HG02943 (cell line): ENCODE data around the gene LURAP1L.
"Not testable (repeated sequence)": the region's sequence is repeated elsewhere in the genome, so short reads cannot be mapped to it uniquely, and the experiment has no call there.

Experiments
- ATAC-seq: cut with Tn5 transposase; IDR thresholded peaks from one replicate; pipeline ENCODE4 v1.9.1; 2021; ENCODE audit warnings: mild to moderate bottlenecking, low read depth, moderate library complexity; ENCODE audit not compliant: unreplicated experiment

The LURAP1L gene

DNA sequence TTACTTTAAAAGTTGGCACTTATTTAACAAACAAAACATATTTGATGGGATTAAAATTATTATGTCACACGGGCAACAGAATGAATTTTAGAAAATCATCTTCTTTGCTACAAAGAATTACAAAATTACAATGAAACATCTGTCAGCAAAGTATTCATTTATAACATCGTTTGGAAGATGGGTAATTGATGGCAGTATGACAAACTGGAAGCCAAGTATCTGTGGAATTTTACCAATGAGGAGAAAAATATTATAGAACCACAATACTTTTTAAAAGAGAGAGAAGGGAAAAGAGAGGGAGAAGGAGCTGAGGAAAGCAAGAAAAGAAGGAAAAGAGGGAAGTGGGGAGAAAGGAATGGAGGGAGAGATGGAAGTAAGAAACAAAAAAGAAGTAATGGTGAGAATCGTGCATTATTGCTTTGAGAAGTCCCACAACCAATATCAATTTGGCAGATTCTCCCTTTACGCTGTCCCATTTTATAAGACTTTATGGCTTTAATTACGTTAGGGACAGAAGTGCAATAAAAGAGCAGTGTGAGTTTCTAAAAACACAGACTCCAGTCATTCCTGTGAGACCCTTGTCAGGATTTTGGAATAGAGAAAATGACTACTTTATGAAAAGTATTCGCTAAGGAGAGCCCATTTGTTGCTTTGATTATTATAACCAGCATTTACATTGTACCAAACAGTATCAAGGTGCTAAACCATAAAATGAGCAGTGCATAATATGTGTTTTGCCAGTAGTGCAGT lies 76.7 kb downstream of the LURAP1L start:
- ATAC-seq = no peak

- no peak for ATAC-seq
Observed at GRCh38 chr9:12853051-12853450, 78.2 kb downstream of the LURAP1L start.

GRCh38 chr9:12854221-12854620 lies 79.4 kb downstream of the LURAP1L start:
- no peak for ATAC-seq

- ATAC-seq = no peak
Observed at GRCh38 chr9:12855066-12855465, 80.2 kb downstream of the LURAP1L start.

DNA sequence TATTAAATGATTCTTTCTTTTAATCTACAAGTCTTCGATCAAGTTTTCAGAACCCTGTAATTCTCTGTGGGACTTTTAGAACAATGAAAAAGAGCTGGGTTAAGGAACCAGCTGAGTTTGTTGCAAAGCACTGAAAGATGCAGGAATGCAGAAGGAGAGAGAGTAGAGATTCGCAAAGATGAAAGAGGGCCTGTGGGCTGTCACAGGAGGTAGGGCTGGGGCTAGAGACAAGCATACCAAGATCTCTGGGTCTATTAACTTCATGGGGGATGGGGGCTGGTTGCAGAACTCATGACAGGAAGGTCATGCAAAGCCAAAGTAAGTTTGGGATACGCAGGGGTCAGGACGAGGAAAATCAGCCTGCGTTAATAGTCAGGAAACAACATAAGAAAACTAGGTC lies 81.8 kb downstream of the LURAP1L start:
- ATAC-seq = no peak

GRCh38 chr9:12859704-12860251 lies 85.0 kb downstream of the LURAP1L start:
- no peak for ATAC-seq

DNA sequence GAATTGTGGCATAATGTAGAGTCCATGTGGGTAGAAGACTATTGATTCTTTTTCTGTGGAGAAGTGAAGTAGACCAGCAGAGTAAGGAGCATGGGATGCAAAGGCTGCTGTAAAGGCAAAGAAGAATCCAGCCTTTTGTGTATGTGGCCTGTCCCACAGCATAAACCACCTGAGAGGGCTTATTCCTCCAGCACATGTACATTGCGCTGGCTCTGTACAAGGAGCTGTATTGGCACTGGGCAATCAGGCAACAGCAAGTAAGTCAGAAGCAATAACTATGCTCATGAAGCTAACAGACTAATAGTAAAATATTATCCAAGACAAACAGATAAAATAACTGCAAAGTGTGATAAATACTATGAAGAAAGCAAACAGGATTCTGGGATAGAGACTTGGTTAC lies 86.2 kb downstream of the LURAP1L start:
- ATAC-seq = no peak

DNA sequence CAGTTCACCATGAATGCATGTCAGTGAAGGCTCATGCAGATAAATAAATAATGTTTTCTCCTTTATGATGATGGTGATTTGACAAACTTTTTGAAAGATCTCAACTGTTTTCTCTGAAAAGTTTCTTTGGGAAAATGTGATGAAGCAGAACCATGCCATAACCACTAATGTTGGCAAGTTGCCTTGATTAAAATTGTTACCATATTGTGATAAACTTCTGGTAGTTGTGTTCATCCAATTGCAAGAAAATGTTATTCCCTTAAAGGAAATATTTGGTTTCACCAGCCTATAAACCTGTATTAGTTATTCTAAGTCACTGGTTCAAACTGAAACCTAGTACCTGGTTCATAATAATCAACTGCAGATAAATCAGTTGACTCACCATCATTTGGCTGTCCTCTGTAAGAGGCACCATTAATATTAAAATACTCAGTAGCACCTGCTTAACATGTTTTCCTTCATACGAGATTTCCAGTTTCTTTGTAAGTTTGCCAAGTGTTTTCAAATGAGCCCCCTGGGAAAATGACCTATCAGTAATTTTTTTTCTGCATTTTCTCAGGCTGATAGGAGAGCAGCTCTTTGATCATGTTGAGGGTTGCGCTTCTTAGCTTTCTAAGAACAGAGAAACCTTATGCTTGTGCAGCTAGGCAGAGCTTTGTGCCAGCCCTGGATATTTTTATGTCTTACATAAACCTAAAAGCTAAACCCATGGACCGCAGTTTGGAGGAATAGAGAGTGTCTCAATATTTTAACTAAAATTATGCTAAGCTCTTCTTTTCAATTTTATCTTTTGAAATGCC lies 88.0 kb downstream of the LURAP1L start:
- ATAC-seq = no peak

DNA sequence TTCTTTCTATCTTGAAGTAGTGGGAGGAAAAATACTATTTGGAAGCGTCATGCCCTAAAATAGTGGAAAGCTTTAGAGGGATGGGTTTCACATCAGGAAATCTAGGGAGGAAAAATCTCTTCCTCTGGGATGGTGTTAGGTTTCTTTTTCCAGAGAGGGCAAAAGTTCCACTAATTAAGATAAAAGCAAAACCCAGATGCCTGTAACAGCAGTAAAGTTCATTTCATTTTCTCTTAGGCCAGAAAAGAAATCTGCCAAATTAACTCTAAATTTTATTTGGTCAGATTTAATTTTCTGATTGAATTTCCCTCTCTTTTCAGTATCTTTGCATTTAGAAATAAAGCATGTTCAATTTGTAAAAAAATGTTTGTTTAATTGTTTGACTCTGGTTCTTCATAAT lies 88.8 kb downstream of the LURAP1L start:
- no peak for ATAC-seq

DNA sequence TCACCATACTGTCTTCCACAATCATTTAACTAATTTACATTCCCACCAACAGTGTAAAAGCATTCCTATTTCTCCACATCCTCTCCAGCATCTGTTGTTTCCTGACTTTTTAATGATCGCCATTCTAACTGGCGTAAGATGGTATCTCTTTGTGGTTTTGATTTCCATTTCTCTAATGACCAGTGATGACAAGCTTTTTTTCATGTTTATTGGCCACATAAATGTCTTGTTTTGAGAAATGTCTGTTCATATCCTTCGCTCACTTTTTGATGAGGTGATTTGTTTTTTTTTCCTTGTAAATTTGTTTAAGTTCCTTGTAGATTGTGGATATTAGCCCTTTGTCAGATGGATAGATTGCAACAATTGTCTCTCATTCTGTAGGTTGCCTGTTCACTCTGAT lies 90.6 kb downstream of the LURAP1L start:
- ATAC-seq = not testable (repeated sequence)
